ENCODE data around the gene NECTIN2.
"Not testable (repeated sequence)": the region's sequence is repeated elsewhere in the genome, so short reads cannot be mapped to it uniquely, and the experiment has no call there.

DNA sequence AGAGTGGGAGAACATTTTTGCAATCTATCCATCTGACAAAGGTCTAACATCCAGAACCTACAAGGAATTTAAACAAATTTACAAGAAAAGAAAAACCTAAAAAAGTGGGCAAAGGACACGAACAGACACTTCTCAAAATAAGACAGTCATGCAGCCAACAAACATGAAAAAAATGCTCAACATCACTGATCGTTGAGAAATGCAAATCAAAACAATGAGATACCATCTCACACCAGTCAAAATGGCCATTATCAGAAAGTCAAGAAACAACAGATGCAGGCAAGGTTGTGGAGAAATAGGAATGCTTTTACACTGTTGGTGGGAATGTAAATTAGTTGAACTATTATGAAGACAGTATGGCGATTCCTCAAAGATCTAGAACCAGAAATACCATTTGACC is 15.5 kb downstream of the NECTIN2 start:
- TF ChIP-seq, protein P1, sequence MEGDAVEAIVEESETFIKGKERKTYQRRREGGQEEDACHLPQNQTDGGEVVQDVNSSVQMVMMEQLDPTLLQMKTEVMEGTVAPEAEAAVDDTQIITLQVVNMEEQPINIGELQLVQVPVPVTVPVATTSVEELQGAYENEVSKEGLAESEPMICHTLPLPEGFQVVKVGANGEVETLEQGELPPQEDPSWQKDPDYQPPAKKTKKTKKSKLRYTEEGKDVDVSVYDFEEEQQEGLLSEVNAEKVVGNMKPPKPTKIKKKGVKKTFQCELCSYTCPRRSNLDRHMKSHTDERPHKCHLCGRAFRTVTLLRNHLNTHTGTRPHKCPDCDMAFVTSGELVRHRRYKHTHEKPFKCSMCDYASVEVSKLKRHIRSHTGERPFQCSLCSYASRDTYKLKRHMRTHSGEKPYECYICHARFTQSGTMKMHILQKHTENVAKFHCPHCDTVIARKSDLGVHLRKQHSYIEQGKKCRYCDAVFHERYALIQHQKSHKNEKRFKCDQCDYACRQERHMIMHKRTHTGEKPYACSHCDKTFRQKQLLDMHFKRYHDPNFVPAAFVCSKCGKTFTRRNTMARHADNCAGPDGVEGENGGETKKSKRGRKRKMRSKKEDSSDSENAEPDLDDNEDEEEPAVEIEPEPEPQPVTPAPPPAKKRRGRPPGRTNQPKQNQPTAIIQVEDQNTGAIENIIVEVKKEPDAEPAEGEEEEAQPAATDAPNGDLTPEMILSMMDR (IDR thresholded peaks at IDR 0.05; ENCODE audit: insufficient read depth, low read length, poor library complexity, severe bottlenecking), result not testable (repeated sequence)
- TF ChIP-seq EZH2phosphoT487 (conservative IDR thresholded peaks at IDR 0.05; ENCODE audit: low read length), result not testable (repeated sequence)

Measured in SU-DHL-6 (cell line).